HG02884 (cell line): ENCODE data around the gene FSTL4.

ENCODE experiments used
- ATAC-seq: cut with Tn5 transposase; IDR thresholded peaks from one replicate; pipeline ENCODE4 v1.9.1; 2021; ENCODE audit warnings: mild to moderate bottlenecking, moderate library complexity; ENCODE audit not compliant: unreplicated experiment

Gene FSTL4

DNA sequence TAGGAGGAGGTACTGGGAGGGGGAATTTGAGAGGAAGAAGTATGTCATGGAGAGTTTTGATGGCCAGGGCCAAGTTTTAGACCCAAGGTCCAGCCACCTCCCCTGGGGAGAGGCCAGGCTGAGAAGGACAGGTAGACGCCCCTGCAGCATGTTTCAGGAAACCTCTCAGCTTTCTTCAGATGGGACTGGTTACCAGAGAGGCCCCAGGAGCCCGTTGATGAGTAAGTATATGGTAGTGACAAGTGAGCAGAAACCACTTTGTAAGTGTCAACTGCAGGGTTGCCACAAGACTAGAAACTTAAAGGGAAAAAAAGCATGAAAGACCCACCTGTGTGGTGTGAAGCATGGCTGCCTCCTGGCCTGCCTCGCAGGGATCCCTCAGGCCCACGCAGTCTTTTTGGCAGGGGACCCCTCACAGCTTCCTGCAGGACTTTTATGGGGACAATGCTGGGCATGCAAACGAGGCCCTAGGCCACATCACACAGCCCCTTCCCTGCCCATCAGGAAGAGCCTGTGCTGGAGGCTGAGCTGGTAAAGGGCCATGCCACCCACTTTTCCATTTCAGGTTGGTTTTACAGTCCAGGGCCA, 255.9 kb downstream of the FSTL4 start:
- no peak for ATAC-seq

DNA sequence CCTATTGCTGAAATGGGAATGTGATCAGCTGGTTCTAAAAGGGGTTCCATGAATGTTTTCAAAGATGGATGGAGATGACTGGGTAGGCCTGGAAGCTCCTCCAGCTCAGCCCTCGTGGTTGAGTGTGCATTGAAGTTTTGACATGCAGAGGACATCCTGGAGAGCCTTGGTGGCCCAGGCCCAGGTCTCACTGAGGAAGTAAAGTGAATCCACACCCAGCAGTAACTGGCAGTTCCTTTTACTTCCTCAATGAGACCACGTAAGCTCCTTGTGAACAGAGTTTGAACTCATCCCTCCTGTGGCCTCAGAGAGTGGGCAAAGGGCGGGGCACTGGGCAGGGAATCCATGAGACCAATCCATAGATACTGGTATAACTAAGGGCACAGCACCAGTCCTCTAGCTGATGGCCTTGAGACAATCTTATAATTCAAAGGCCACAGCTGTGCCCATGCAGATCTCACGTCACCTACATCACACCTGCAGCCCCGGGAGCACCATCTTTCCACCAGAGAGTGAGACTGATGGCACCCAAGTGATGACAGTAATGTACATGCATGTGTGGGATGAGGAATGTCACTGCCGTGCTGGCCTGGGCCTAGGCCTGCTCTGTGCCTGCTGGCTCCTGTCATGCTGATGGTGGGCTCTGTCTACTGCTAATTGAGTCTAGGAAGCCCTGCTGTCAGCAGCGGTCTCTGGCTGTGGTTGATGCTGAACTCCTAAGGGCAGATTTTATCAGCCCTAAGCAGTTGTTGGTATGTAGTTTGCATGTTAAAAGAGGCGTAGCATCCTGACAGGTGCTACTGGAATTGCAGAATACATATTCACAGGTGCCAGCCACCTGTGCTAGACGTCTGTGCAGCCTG, 257.8 kb downstream of the FSTL4 start:
- no peak for ATAC-seq

DNA sequence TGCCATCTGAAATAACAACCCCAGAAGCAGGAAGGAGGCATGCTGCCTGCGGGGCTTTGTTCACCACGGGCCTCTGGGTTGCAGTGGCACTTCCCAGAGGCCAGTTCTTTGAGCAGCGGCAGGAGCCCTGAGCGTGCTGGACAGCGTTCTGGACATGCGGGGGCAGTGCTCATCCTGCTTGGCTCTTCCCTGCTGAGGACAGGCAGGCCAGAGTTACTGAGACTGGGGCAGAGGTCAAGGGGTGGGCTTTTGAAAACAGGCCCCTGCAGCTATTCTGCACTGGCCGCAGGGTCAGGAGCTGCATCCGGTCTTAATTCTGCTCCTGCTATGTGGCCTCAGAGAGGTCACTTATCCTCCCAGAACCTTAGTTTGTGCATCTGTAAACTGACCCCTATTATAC, 258.6 kb downstream of the FSTL4 start:
- ATAC-seq = no peak

DNA sequence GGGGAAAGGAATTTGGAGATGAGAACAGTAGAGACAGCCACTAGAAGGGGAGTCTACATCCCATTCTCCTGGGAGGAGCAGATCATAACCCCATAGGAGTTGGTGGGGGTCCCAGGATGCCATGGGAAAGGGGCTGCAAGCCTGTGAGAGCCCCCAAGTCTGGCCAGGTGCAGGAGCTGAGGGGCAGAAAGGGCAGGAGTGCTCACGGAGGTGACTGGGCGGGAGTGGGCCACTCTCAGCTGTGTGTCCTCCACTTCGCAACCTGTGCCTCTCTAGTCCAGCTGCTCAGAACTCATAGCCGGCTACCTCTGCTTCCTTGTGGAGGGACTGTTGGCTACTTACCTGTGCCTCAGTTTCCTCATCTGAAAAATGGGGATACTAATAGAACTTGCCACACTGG, 263.9 kb downstream of the FSTL4 start:
- ATAC-seq = no peak

DNA sequence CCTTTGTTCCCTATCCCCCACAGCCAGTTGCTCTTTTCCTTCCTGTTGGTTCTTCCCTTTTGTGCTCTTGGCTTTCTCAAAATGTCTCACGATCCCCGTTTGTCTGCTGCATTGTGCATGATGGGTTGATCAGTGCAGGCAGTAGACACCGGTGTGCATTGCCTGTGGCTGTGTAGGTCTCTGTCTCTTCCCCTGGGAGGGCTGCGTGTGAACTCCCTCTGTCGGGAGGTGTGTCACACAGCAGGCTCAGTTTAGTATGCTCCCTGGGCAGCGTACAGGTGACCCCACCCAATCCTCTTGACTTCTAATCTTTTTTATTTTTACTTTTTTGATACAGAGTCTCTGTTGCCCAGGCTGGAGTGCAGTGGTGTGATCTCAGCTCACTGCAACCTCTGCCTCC, 265.3 kb downstream of the FSTL4 start:
- ATAC-seq = no peak

DNA sequence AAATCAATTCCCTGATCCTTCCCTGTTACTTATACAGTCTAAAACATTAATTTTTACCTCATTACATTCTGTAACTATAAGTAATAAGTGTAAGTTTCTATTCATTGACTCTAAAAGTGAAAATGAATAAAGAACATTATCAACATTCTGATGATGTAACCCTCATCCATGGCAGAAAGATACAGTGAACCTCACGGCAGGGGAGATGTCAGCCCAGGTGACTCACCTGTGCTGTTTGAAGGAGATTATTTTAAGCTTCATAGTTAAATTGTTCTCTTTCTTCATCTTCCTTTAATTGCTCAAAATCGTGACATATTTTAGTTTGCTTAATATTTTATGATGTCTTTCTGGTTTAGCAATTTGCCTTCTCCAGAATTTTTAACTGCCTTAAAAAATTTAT, 268.1 kb downstream of the FSTL4 start:
- no peak for ATAC-seq

DNA sequence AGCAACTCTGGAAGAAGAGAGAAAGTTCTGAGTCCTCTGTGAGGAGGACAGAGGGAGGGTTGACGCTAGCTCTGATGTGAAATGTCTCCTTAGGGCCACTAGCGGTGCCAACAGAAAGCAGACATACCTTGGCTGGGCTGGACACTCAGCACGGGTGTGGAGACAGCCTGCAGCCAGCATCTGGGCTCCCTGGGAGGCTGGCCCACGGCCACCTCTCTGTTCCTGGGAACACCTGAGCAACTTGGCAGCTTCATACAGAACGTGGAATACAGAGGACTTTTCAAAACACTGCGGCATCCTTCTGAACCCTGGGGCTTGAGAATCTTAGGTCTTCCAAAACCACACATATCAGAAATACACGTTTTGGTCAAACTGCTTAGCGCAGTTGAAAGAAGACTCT, 269.1 kb downstream of the FSTL4 start:
- no peak for ATAC-seq

DNA sequence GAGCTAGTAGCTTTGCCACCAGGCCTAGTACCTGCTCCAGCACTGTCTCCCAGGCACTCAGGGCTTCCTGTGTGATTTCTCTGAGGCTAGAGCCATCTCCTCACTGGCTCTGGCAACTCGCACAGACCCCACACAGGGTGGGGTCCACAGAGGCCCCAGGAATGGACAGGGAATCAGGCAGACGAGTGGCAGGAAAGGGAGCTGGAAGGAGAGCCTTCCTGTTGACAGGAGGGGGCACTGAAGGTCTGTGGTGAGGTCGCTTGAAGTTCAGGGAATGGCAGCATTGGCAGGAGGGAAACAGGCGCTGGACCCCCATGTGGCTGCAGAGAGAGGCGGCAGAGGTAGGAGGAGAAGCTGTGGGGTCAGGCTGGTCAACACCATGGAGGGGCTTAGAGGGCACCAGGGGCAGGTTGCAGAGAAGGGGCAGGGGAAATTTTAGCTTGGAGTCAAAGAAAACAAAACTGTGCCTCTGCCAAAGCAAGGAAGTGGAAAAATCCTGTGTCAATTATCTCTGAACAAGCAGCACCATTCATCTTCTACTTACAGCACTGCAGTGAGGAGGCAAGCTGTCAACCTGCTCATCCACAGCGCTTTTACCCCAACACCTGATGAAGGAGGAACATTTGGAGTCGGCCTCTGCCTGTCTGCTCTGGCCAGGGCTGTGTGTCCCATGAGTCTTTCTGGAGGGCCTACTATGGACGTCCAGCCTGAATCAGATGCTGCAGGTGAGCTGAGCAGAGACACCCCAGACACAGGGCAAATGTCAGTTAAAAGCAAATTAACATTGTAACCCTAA, 270.2 kb downstream of the FSTL4 start:
- ATAC-seq = no peak

DNA sequence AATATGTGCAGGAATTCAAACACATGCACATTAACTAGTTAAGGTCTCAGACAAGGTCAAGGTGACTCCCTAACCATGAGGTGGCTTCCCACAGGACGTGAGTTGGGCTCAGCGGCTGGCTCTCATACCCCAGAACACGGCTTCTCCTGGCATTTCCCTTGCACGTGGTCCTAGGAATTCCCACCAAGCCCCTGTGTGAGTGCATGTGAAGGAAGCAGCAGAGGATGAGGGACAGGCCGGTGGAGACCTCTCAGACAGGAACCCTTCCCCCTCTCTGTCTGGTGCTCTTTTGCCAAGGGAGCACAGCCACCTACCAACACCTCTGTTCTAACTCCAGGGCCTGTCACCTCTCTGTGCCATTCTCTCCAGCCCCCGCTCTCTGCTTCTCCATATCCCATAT, 271.0 kb downstream of the FSTL4 start:
- ATAC-seq = no peak

DNA sequence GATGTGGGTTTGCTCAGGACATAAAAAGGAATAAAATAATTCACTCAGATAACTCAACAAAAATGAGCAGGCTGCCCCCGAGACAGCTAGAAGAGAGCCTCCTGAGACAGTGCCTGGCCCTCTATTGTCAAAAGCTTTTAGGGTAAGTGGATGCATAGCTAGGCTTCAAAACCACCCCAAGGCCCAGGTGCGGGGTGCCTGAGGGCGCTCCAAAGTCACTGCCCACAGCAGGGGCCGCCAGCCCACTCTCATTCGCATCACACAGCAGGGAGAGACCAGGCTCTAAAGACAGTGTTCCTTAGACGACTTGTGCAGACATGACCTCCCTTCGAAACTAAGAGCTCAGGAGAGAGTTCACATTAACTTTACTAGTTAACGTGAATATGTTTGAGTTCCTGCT, 271.5 kb downstream of the FSTL4 start:
- ATAC-seq = no peak

DNA sequence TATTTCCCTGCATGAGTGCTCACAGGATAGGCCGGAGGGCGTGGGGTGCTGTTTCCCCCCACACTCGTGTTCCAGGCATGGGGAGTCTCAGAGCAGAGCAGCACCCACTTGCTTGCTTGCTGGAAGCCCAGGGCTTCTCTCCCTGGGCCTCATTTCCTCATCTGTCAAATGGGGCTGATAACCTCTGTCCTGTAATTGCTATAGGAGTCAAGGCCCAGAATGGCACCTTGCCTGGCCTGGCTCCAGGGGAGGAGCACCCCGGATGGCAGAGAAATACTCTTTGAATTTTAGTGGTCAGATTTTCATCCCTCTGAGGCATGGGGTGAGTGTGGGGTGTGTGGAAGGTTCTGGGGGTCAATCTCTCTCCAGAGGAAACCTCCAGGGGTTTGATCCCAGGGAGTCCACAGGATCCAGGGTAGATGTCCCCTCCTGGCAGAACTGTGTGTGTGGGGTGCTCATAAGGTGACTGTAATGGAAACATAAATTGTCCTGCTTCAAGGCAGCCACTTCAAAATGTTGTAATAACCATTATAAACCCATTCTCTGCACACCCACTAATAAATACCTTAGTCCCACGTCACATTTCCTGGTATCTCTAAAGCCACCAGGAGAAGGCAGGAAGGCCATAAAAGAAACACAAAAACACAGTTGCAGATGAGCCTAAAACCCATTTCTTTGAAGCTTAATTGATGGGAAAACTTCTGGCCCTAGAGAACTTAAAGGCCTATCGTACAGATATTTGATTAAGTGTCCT, 272.2 kb downstream of the FSTL4 start:
- no peak for ATAC-seq

DNA sequence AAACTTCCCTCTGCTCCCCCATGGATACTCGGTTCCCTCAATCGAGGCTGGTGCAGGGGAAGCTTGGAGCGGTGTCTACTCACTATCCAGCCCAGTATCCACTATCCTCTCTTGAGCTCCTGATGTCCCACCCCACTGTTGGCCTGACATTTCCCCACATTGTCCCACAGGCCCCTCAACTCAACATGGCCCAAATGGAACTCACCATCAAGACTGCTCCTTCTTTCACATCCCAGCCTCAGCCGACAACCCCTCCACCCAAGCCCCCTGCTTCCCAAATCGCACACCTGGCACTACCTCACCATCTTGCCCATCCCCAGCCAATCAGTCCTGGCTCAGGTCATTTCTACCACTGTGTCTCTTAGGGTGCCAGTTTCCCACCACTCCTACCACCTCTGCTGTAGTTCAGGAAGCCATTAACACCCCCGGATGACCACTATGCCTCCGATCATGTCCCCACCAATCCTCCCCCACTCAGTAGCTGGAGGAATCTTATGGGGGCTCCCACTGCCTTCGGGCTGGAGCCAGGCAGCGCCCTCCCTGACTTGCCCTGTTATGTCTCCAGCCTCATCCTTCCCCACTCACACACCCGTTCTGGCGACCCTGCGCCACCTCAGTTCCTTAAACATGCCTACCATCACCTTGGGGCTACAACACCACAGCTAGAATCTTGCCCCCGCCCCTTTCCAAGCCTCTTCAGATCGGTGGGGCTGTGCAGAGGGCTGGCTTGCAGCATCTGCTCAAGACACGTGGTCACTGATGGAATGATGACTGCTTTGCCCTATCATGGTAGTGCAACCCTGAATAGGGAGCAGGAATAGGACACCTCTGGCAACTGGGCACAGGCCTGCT, 273.6 kb downstream of the FSTL4 start:
- ATAC-seq = no peak

DNA sequence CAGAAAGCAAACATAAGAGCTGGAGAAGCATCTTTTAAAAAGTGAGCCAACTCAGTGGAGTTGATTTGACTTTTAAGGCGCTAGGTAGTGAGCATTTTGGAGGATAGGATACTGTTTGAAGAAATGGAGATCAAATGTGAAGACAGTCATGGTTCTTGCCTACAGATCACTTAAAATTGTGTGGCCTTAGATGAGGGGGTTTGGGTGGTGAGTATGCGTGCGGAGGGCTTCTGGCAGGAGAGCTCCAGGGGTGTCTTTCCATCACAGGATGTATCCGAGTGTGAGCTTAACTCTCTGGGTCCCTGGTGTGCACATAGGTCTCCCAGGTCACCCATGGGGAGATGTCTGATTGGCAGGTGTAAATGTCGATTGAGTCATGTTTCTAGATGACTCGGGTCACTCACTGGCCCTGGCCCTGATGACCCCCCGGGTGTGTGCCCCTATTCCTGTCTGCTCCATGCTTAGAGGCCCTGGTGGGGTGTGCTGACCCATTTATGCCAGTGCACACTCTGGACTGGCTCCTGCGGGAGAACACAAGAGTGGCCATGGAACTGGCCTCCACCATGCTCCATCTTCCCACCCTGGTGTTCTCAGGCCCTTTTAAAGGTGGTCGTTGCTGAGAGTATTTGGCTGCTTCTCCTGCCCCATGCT, 274.4 kb downstream of the FSTL4 start:
- ATAC-seq = no peak

DNA sequence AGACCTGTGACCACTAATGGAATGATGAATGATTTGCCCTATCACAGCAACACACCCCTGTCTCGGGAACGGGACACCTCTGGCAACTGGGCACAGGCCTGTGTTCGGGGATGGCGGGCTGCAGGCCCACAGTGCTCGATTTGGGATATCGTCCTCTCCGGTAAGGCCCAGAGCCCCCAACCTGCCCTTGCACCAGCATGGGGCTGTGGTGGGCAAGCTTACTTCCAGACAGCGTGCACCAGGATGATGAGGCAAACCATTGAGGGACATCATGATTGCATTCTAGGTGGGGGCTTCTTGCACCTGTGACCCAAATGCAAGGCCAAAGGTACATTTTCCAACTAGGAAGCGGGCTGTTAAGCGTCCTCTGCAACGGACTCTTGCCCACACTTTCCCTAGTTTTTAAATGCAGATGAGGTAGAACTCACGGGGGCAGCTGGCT, 275.4 kb downstream of the FSTL4 start:
- no peak for ATAC-seq

DNA sequence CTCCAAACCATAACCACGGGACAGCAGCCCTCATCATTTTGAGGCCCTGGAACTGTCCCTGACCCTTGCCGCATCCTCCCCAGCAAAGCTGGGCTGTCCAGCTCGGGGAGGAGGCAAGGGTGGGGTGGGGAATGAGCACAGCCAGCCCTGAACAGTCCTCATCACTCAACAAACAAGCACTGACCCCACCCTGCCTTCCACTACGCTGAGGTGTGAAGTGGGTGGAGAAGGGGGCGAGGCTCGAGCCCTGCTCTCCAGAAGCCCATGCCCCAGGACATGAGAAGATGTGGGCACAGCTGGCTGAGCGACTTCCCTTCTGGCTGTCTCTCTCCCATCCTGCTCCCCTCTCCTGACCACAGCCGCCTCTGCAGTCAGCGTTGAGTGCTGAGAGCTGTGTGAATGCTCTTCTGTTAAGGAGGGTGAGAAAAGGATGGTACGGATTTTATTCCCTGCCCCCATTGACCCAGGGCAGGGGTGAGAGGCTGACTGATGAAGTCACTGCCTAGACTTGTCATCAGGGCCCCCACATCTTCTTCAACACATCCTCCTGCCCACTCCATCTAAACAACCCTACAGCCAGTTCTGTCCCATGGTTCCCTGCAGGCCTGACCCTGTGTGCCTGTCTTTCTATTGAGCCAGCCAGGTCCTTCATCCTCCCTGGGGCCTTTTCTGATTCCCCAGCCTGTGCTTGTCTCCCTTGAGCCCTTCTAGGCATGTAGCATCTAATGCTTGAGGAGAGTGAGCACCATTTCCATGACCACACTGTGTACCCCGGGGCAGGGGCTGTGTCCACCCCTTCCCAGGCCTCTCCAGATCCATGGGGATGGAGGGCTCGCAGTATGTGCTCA, 276.0 kb downstream of the FSTL4 start:
- ATAC-seq = no peak

DNA sequence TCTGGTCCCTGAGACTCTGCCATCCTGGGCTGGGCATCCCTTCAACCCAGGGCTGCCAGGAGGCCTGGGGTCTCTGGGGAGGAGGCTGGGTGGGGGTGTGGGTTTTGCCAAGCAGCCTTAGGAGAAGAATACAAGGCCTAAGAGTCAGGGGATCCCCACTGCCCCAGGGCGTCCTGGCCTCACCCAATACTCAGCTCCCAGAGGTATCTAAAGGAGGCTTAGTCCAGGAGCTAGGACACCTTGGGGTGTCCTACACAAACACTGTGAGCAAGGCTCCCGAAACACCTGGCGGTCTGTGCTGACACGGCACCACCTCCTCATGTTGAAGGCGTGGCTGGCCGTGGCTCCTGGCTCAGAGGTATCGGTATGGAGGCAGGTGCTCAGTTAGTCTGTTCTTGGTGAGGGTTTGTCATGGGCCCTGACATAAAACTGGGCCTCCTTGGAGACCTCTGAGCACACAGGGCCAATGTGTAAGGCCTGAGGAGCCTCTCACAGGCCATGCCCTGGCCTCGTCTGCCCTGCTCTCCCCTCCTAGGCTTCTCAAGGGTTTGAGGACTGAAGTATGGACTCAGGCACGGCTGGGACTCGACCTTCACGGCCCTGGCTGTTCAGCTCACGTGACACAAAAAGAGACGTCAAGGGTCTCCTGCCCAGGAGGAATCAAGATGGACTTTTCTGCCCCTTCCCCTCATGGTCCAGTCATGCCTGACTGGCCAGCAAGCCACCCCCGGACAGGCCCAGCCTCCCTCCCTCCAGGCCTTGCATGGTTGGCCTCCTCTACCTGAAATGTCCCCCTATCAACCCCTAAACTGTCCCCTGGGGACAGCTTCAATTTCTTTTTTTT, 277.3 kb downstream of the FSTL4 start:
- ATAC-seq = no peak

DNA sequence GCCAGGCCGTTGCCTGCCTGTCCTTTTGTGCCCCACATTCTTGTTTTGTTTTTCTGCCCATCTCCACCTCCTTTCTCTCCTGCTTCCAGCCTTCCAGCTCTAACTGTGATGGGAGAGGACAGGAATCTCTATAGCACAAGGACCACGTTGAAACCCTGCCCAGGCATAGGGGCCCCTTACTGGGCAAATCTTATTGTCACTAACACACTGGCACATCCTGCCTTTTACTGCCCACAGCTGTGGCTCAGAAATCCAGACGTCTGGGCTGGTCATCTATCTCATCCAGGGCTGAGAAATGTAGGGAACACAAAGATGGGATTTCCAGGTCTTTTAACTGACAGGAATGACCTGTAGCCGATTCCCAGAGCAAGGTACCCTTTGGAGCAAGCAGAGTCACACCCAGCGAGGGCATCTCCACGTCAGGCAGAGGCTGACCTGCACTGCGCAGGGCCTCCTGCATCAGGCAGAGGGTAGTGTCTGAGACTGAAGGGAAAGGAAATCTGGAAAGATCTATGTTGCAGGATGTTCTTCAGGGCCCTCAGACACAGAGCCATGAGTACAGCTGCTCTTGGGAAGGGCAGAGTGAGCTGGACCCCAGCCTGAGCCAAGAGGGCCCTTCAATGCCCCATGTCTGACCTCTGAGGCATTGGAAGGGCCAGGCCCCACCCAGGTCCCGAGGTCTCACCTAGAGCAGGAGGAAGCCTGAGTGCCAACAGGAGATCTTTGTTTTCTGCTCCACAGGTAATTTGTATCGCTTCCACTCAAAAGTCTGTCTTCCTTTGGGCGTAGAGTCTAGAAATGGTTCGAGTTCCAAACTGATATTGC, 278.8 kb downstream of the FSTL4 start:
- no peak for ATAC-seq
